Measurements from ENCODE around the gene LRRC17.

DNA sequence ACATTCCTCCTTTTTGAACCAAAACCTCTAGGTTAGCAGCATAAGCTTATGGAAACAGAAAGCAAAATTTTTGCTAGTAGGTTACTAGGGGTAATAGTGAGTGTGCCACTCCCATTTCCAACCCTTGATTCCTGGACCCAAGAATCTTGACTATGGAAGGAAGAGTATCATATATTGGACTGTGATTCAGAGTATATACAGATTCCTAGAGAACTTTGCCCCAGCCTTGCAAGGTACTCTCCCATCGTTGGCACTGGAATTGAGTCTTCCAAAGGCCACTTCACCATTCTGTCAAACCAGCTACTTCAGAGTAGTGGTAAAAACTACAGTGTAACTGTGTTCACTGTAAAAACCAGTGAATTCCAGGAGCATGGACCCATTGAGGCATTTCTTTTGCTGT lies 69.4 kb downstream of the LRRC17 start:
- TF ChIP-seq, protein P1, sequence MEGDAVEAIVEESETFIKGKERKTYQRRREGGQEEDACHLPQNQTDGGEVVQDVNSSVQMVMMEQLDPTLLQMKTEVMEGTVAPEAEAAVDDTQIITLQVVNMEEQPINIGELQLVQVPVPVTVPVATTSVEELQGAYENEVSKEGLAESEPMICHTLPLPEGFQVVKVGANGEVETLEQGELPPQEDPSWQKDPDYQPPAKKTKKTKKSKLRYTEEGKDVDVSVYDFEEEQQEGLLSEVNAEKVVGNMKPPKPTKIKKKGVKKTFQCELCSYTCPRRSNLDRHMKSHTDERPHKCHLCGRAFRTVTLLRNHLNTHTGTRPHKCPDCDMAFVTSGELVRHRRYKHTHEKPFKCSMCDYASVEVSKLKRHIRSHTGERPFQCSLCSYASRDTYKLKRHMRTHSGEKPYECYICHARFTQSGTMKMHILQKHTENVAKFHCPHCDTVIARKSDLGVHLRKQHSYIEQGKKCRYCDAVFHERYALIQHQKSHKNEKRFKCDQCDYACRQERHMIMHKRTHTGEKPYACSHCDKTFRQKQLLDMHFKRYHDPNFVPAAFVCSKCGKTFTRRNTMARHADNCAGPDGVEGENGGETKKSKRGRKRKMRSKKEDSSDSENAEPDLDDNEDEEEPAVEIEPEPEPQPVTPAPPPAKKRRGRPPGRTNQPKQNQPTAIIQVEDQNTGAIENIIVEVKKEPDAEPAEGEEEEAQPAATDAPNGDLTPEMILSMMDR (conservative IDR thresholded peaks at IDR 0.05; ENCODE audit: low read depth, low read length) = no peak
- no peak for TF ChIP-seq RCOR1 (IDR thresholded peaks at IDR 0.05; ENCODE audit: insufficient replicate concordance, low read length)
- no peak for TF ChIP-seq POLR2A (IDR thresholded peaks at IDR 0.05; ENCODE audit: low read depth, low read length)

Data from IMR-90 (cell line).